GM21526 (cell line): ENCODE measurements around the gene RPLP2.

Experiments used
- ATAC-seq: cut with Tn5 transposase; IDR thresholded peaks from one replicate; pipeline ENCODE4 v1.9.1; 2021; ENCODE audit warnings: moderate library complexity; ENCODE audit not compliant: unreplicated experiment, low FRiP score

RPLP2 gene

GRCh38 chr11:809287-810039 is at the start of gene RPLP2:
Gene RPLP2, plus strand, starts transcription at chr11:809967. Its CDS starts 268 bp downstream, at chr11:810235.
- peak; percentile 60 for ATAC-seq

- ATAC-seq, result no peak
These were observed 49.5 kb upstream of the RPLP2 start for GRCh38 chr11:760236-760635.

GRCh38 chr11:761526-762108 is 48.1 kb upstream of the RPLP2 start:
- ATAC-seq, result no peak

GRCh38 chr11:762421-763072 is 47.2 kb upstream of the RPLP2 start:
- ATAC-seq, result no peak

DNA sequence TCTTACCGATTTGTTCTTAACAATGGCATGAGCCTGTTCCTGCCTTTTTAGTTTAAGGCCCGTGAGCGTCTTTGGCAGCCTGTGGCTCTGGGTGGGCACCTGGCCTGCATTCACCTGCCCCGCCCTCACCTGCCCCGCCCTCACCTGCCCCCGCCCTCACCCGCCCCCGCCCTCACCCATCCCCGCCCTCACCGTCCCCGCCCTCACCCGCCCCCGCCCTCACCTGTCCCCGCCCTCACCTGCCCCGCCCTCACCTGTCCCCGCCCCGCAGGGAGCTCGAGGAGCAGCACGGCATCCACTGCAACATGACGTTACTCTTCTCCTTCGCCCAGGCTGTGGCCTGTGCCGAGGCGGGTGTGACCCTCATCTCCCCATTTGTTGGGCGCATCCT is 46.7 kb upstream of the RPLP2 start:
- no peak for ATAC-seq

DNA sequence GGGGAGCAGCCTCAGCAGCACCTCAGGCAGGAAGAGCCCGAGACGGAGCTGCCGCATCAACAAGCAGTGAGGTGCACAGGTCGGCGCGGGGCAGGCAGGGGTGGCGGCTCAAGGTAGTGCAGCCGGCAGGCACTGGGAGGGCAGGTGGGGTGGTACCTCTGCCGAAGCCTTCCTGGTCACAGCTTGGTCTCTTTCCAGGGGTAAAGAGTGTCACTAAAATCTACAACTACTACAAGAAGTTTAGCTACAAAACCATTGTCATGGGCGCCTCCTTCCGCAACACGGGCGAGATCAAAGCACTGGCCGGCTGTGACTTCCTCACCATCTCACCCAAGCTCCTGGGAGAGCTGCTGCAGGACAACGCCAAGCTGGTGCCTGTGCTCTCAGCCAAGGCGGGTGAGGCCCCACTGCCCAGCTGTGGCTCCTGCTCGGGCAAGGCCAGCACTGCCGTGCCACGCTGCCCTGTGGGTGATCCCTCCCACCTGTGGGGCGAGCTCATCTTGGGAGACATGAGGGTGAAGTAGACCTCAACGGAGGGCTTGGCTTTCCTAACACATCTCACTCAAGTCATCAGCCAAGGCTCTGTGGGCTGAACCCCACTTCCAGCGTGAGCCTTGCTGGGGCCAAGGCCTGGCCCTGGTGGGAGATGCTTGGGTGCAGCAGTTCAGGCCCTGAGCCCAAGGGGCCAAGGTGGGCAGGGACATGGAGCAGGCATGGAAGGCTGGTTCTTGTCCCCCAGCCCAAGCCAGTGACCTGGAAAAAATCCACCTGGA is 46.0 kb upstream of the RPLP2 start:
- ATAC-seq, result no peak

GRCh38 chr11:764322-765024 is 45.3 kb upstream of the RPLP2 start:
- no peak for ATAC-seq

DNA sequence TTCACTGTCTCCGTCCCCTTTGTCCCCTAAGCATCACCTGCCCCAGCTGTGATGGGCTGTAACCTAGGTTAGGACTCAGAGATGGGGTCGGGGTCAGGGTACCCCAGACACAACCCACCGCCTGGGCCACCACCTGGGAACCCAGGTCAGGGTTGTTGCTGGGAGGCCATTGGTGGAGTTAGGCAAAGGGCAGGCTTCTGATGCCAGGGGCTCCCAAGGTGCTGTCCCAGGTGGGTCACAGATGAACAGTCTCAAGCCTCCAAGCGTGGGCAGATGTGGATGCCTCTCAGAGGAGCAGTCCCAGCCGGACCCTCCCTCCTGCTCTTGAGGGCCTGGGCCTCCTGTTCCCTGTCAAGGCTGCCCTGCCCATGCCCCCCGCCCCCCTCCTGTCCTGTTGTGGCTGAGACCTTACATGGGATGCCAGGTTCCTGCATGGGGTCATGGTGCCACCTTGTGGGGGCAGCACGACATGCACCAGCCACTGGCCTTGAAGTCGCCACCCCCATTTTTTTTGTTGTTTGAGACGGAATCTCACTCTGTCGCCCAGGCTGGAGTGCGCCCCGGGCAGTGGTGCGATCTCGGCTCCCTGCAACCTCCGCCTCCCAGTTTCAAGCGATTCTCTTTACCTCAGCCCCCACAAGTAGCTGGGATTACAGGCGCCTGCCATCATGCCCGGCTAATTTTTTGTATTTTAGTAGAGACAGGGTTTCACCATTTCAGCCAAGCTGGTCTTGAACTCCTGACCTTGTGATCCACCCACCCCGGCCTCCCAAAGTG is 44.6 kb upstream of the RPLP2 start:
- ATAC-seq, result no peak

- no peak for ATAC-seq
These were observed 44.0 kb upstream of the RPLP2 start for GRCh38 chr11:765802-766091.

GRCh38 chr11:766106-766935 is 43.4 kb upstream of the RPLP2 start:
- ATAC-seq, result no peak

DNA sequence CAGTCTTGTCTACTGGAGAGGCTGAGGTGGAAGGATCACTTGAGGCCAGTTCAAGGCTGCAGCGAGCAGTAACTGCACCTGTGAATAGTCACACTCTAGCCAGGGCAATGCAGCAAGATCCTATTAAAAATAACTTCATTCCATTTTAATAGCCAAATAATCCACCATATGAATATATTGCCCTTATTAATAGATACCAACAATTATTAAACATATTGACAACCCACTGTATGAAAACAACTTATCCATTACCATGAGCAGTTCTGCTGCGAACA is 42.9 kb upstream of the RPLP2 start:
- no peak for ATAC-seq

- no peak for ATAC-seq
These were observed 42.5 kb upstream of the RPLP2 start for GRCh38 chr11:767238-767637.

- ATAC-seq, result no peak
These were observed 39.7 kb upstream of the RPLP2 start for GRCh38 chr11:769887-770641.

- ATAC-seq, result no peak
These were observed 38.8 kb upstream of the RPLP2 start for GRCh38 chr11:770642-771616.

DNA sequence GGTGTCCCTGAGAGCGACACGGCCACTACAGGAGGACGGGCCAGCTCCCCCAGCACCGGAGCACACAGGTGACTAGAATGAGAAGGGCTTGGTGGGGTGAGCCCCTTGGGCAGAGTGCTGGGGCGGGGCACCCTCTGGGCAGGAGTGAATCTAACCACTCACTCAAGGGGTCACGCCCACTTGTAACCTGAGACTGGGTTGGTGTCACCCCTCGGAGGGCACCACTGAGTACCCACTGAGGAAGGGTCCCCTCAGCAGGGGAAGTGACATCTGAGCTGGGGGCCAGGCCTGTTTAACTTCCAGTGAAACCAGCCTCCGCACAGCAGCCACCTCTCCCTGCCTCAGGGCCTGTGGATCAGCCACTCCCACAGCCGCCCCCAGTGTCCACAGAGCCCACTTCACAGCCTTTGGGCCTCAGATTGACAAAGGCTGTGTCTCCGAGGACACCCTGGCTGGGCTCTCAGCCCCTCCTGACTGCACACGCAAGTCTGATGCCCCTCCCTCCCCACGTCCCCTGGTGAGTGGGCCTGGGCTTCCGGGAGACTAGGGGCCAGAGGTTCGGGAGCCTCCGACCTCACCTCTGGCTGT is 38.1 kb upstream of the RPLP2 start:
- no peak for ATAC-seq

DNA sequence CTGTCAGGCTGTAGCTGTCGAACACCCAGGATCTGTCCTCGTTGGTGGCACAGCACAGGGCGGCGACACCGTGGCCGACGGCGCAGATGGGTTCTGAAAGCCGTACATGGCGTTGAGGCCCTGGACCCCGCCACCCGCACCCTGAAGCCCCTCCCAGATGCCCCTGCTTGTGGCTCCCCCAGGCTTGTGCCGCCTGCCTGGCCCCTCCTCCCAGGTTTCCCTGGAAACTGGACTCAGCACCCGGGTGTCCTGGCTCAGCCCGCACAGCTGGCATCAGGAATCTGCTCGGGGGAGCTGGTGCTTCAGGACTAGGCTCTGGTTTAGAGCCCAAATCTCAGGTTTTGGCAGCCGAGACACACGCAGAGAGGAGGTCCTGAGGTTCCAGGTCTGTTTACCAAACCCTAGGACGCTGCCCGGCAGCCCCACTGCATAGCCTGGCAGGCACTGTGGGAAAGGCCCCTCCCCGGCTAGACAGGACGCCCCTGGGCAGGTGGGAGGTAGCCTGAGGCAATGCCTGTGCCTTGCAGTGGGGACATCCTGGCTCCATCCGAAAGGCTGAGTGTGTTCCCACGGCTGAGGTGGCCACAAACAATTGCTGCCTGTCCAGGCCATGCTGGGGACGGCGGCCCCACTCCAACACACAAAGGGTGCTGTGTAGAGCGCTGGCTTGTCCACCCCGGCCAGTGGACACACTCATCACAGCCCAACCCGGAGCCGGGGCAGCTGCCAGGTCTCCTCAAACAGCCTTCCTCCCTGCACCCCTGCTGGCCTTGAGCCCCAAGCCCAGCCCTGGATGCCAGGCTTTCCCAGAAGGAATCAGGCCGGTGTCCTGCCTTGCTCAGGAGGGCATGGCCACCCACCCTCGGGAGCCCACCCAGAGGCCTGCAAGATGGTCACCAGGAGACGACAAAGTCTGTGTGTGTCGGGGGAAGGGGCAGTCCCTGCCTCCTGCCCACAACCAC is 37.1 kb upstream of the RPLP2 start:
- no peak for ATAC-seq
